Bronchial epithelial cell (primary cell): ENCODE results near the gene PAQR4. TPM values are rescaled to one million over a fixed set of nuclear protein-coding genes. Genes with fewer than 3 reads are reported as not detected.

Experiments used
- DNase-seq: peaks from one replicate; pipeline ENCODE4 v3.0.0-alpha.2; 2010; ENCODE audit warnings: low read depth
- FAIRE-seq: peaks from 2 replicates; lab custom pipeline; 2011; peaks lifted over from hg19 to GRCh38; lab: Jason Lieb, UNC
- H3K27me3 ChIP-seq: 2 replicates; pipeline ENCODE4 v1.5.1; 2011; ENCODE audit warnings: low read length; ENCODE audit not compliant: control insufficient read depth, insufficient read depth
- H3K36me3 ChIP-seq: 2 replicates; pipeline ENCODE4 v1.5.1; 2011; ENCODE audit warnings: low read length; ENCODE audit not compliant: control insufficient read depth, insufficient read depth
- H3K4me3 ChIP-seq: 2 replicates; pipeline ENCODE4 v1.5.1; 2011; ENCODE audit warnings: mild to moderate bottlenecking, low read depth, low read length, control low read depth
- total RNA-seq: library from RNA; depleted of rRNA; stranded (reverse); fragments of >200 nt; gene quantifications from 2 replicates; pipeline ENCODE4 v1.2.1, GENCODE V29; 2014
- TF ChIP-seq, protein P1 (sequence below): IDR thresholded peaks from 2 replicates; pipeline ENCODE4 v1.5.1; 2011; ENCODE audit warnings: mild to moderate bottlenecking, moderate library complexity, low read length, control low read depth, inconsistent platforms; ENCODE audit not compliant: insufficient read depth, severe bottlenecking

The PAQR4 gene
- total RNA-seq, 1 donor from 2014 or later, result 5.3 TPM

DNA sequence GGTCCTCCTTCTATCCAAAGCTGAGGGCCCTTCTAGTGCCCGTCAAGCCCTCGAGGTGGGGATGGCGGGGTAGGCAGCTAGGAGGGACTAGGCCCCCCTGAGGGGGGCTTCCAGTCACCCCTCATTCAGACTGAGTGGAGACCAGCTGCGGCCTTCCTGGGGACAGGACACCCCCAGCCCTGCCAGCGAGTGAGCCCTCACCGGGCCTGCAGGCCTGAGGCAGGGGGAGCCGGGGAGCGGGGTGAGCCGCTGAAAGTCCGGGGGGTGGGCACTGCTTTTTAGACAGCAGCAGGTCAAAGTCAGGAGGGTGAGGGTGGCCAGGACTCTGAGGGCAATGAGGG is 13.7 kb upstream of the PAQR4 start:
- DNase-seq (no peak), FAIRE-seq (no peak)
- no peaks in the 10 kb centered on the region for H3K36me3 ChIP-seq
- H3K4me3 ChIP-seq, result no peak overlapping the region
- H3K27me3 ChIP-seq, result peaks cover 8% of the 10 kb centered on the region
- TF ChIP-seq, protein P1, sequence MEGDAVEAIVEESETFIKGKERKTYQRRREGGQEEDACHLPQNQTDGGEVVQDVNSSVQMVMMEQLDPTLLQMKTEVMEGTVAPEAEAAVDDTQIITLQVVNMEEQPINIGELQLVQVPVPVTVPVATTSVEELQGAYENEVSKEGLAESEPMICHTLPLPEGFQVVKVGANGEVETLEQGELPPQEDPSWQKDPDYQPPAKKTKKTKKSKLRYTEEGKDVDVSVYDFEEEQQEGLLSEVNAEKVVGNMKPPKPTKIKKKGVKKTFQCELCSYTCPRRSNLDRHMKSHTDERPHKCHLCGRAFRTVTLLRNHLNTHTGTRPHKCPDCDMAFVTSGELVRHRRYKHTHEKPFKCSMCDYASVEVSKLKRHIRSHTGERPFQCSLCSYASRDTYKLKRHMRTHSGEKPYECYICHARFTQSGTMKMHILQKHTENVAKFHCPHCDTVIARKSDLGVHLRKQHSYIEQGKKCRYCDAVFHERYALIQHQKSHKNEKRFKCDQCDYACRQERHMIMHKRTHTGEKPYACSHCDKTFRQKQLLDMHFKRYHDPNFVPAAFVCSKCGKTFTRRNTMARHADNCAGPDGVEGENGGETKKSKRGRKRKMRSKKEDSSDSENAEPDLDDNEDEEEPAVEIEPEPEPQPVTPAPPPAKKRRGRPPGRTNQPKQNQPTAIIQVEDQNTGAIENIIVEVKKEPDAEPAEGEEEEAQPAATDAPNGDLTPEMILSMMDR, result no peak

DNA sequence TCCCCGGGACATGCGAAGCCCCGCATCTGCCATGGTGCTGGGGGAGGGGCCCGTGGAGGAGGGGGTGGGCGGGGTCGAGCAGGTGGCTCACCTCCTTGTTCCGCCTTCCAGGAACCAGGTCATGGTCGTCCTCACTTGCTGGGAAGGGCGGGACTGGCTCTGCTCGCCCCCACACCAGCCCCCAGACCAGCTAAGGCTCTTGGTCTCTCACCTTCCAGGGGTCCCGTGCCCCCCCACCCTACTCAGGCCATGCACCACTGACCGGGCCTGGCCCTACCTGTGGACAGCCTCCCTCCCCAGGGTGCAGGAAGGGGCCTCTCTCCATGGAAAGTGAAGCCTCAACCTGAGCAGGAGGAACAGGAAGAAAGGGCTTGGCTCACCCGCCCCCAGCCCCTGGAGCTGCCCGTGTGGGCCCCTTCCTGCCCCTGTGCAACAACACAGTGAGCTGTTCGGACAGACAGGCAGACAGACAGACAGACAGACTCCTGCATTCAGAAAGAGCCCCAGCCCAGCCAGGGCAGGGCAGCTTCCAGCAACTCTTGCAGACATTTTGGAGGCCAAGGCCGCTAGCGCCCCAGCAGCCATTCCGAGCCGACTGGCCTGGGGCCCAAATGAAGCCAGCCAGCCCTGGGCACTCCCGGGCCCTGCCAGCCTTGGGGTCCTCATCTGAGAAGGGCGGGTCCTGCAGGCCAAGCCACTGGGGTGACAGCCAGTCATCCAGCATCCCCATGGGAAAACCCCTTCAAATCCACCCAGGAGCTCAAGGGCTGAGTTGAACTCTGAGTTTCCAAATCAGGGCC is 13.2 kb upstream of the PAQR4 start:
- no peaks in the 10 kb centered on the region for H3K36me3 ChIP-seq
- DNase-seq, result no peak
- H3K4me3 ChIP-seq, result no peak overlapping the region
- peaks cover 8% of the 10 kb centered on the region for H3K27me3 ChIP-seq
- TF ChIP-seq, protein P1, result no peak
- no peak for FAIRE-seq

DNA sequence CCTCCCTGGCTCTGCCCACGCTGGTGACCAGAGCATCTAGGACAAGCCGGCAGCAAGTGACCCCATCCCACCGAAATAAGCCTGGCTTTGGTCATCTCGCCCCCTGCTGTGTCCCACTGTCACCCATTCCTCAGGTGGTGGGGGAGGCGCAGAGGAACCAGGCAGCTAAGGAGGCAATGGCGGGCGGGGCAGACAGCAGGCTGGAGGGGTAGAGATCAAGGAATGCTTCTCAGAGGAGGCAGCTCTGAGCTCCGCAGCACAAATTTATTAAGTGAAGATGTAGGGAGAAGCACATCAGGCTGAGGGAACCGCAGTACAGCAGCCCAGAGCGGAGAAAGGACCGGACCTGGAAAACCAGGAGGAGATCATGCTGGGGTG is 12.6 kb upstream of the PAQR4 start:
- TF ChIP-seq, protein P1, result no peak
- Histone ChIP-seq H3K27me3 (peaks cover 8% of the 10 kb centered on the region), H3K36me3 (no peaks in the 10 kb centered on the region), H3K4me3 (no peak overlapping the region)
- no peak for FAIRE-seq
- DNase-seq, result no peak

DNA sequence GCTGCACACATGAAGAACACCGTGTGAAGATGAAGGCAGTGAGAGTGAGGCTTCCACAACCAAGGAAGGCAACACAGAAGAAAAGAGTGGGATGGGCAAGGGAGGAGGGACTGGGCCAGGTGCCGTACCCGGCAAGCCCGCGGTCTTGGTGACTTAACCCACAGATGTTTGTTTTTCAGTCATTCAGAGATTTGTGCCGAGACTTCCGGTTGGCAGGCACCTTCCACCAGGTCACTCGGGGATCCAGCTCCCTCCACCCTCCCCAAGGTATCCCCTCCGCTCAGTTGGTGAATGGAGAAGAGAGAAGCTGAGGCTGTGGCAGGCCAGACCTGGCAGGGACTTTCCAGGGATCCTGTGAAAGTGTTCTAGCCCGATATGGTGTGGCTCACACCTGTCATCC is 9.9 kb upstream of the PAQR4 start:
- H3K27me3 ChIP-seq, result peaks cover 8% of the 10 kb centered on the region
- no peak overlapping the region for H3K4me3 ChIP-seq
- no peaks in the 10 kb centered on the region for H3K36me3 ChIP-seq
- TF ChIP-seq, protein P1, result no peak
- peak; percentile 23 for FAIRE-seq
- no peak for DNase-seq

DNA sequence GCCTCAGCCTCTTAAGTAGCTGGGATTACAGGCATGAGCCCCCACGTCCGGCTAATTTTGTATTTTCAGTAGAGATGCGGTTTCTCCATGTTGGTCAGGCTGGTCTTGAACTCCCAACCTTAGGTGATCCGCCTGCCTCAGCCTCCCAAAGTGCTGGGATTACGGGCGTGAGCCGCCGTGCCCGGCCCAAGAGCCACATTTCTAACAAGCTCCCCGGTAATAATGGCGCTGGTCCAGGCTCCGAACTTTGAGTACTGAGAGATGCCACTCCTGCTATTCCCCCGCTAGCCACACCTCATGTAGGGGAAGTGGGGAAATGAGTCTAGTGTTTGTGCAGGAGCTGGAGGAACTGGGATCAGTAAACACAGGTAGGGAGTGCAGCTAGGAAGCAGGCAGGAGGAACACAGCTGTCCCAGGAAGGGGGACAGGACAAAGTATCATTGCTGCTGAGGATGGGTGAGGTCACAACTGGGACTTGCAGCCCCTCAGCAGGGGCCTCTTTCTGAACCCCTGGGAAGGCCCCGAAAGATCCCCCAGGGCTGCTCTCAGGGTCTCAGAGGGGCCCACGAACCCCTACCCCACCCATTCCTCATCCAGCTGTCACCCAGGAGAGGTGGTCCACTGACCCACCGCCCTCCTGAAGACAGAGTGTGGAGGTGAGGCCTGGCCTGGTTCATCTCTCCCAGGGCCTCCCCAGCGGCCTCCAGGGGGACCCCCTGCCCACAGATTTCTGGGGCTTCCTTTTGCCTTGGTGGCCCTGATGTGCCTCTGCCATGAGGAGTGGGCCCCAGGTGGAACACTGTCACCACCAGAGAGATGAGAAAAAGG is 8.8 kb upstream of the PAQR4 start:
- Histone ChIP-seq H3K4me3 (no peak overlapping the region), H3K27me3 (no peaks in the 10 kb centered on the region), H3K36me3 (no peaks in the 10 kb centered on the region)
- FAIRE-seq (no peak), DNase-seq (no peak)
- TF ChIP-seq, protein P1, result no peak
